Measurements from ENCODE around the gene BBIP1.

Gene BBIP1

GRCh38 chr10:110860576-110861241, 58.3 kb downstream of the BBIP1 start:
- DNase-seq = no peak

GRCh38 chr10:110859973-110860376, 59.0 kb downstream of the BBIP1 start:
- DNase-seq = no peak

- no peak for DNase-seq
Measured at GRCh38 chr10:110859206-110859972, 59.6 kb downstream of the BBIP1 start.

- no peak for DNase-seq
Measured at GRCh38 chr10:110858297-110858934, 60.6 kb downstream of the BBIP1 start.

GRCh38 chr10:110857265-110858171, 61.5 kb downstream of the BBIP1 start:
- no peak for DNase-seq

- no peak for DNase-seq
Measured at GRCh38 chr10:110853921-110854605, 64.9 kb downstream of the BBIP1 start.

GRCh38 chr10:110852947-110853346, 66.0 kb downstream of the BBIP1 start:
- DNase-seq = no peak

GRCh38 chr10:110852255-110852896, 66.6 kb downstream of the BBIP1 start:
- DNase-seq = no peak

GRCh38 chr10:110851020-110851612, 67.9 kb downstream of the BBIP1 start:
- DNase-seq = no peak

- no peak for DNase-seq
Measured at GRCh38 chr10:110850099-110850498, 68.9 kb downstream of the BBIP1 start.
